GM12878 (cell line): ENCODE results near the gene LRRN1. TPM values are rescaled to one million over a fixed set of nuclear protein-coding genes. Genes with fewer than 3 reads are reported as not detected.

Experiments
- ATAC-seq: fragments of 200-7000 bp; cut with Tn5 transposase; 3 replicates; pipeline ENCODE4 v1.9.1; 2020; ENCODE audit warnings: mild to moderate bottlenecking, moderate library complexity
- BruUV-seq: library from RNA; stranded (reverse); fragments of 400-500 nt; replicated peaks from 2 replicates; lab custom pipeline; 2021; lab: Mats Ljungman, UMichigan
- CTCF ChIA-PET: fragments of 300-600 bp; sonication (Branson Sonifier 250); formaldehyde crosslinking; extraction: SDS; loops from one replicate; lab custom pipeline; 2021; ENCODE audit warnings: inconsistent platforms; lab: Yijun Ruan, JAX
- POLR2A ChIA-PET: fragments of 350-600 bp; formaldehyde crosslinking; extraction: SDS; loops from one replicate; lab custom pipeline; 2021; ENCODE audit warnings: inconsistent platforms; lab: Charles Lee
- RAD21 ChIA-PET: fragments of 300-600 bp; sonication (Branson Sonifier 250); formaldehyde crosslinking; loops from one replicate; lab custom pipeline; 2023; ENCODE audit warnings: antibody characterized with exemption; ENCODE audit not compliant: unreplicated experiment; lab: Charles Lee
- SMC1A ChIA-PET: fragments of 300-600 bp; sonication (Branson Sonifier 250); formaldehyde crosslinking; loops from one replicate; lab custom pipeline; 2023; ENCODE audit not compliant: unreplicated experiment, uncharacterized antibody; lab: Charles Lee
- DNase-seq: peaks from one replicate; pipeline ENCODE4 v3.0.0-alpha.2; 2011; ENCODE audit warnings: low read depth, low spot score
- FAIRE-seq: peaks from 3 replicates; lab custom pipeline; 2011; peaks lifted over from hg19 to GRCh38; lab: Jason Lieb, UNC
- H2AFZ ChIP-seq: 2 replicates; pipeline ENCODE4 v1.6.0; 2011; ENCODE audit warnings: low read depth, low read length, control low read depth; ENCODE audit not compliant: control insufficient read depth
- H3K27ac ChIP-seq: 2 replicates; pipeline ENCODE4 v1.5.1; 2011; ENCODE audit warnings: control low read depth; ENCODE audit not compliant: control insufficient read depth, insufficient read depth
- H3K27me3 ChIP-seq, 2 experiments: replicated peaks in 1 of 2; 2 replicates each; pipeline versions ENCODE4 v1.6.0 to v1.6.1; 2011; ENCODE audit warnings: low read length in 1 of 2; ENCODE audit not compliant: control insufficient read depth in 2 of 2, insufficient read depth in 2 of 2
- H3K36me3 ChIP-seq, 2 experiments: 2 replicates each; pipeline ENCODE4 v1.5.1; 2011; ENCODE audit warnings: low read length in 1 of 2; ENCODE audit not compliant: control insufficient read depth in 2 of 2, insufficient read depth in 2 of 2
- H3K4me1 ChIP-seq: 2 replicates; pipeline ENCODE4 v1.6.1; 2011; ENCODE audit warnings: mild to moderate bottlenecking, low read length, moderate library complexity, mixed read lengths; ENCODE audit not compliant: control insufficient read depth, insufficient read depth
- H3K4me2 ChIP-seq: 2 replicates; pipeline ENCODE4 v1.6.0; 2011; ENCODE audit warnings: control low read depth; ENCODE audit not compliant: control insufficient read depth, insufficient read depth
- H3K4me3 ChIP-seq: fragments of 200-600 bp; sonication (generic); 2 replicates; pipeline ENCODE4 v1.5.1; 2016
- H3K79me2 ChIP-seq: 2 replicates; pipeline ENCODE4 v1.6.0; 2011; ENCODE audit warnings: low read length; ENCODE audit not compliant: control insufficient read depth, insufficient read depth
- H3K9ac ChIP-seq: 2 replicates; pipeline ENCODE4 v1.8.0; 2011; ENCODE audit warnings: low read length, control low read depth, mixed read lengths; ENCODE audit not compliant: control insufficient read depth, insufficient read depth
- H3K9me3 ChIP-seq: replicated peaks from 3 replicates; pipeline ENCODE4 v1.5.1; 2011; ENCODE audit warnings: mild to moderate bottlenecking, low read length; ENCODE audit not compliant: control insufficient read depth, insufficient read depth
- H4K20me1 ChIP-seq: 2 replicates; pipeline ENCODE4 v1.6.0; 2011; ENCODE audit not compliant: control insufficient read depth, insufficient read depth
- BCL11A ChIP-seq: IDR thresholded peaks from 2 replicates; pipeline ENCODE4 v1.6.1; 2011; ENCODE audit warnings: low read depth, low read length
- CHD2 ChIP-seq: IDR thresholded peaks from 2 replicates; pipeline ENCODE4 v1.6.1; 2011; ENCODE audit warnings: low read depth, low read length, improper control_type of control experiment, borderline replicate concordance
- SMAD5 ChIP-seq: IDR thresholded peaks from 2 replicates; pipeline ENCODE4 v1.6.1; 2016; ENCODE audit warnings: antibody characterized with exemption, low read depth
- STAT1 ChIP-seq: fragments of 450-650 bp; conservative IDR thresholded peaks from 2 replicates; pipeline ENCODE4 v1.6.1; 2014; ENCODE audit warnings: antibody characterized with exemption, mild to moderate bottlenecking
- WGBS: methylation state at CpG from one replicate; pipeline ENCODE4 v1.1.6; 2016; ENCODE audit warnings: low lambda C conversion rate; ENCODE audit not compliant: insufficient replicate concordance, insufficient coverage; ENCODE audit errors: missing lambda C conversion rate; 5-methylcytosine and 5-hydroxymethylcytosine counted together
- in situ Hi-C: fragments of 300-500 bp; cut with MboI; formaldehyde crosslinking; loops from 9 replicates; pipeline ENCODE4 v1.14.3; 2018; ENCODE audit warnings: mixed read lengths
- intact Hi-C: fragments of 100-400 bp; cut with micrococcal nuclease; formaldehyde crosslinking; loops from one replicate; pipeline ENCODE4 v1.14.2; 2022; ENCODE audit not compliant: unreplicated experiment
- polyA plus RNA-seq, 11 experiments: library from polyadenylated mRNA; depleted of rRNA in 4 of 11; unstranded in 6 of 11; stranded (reverse) in 5 of 11; fragments of >200 nt; fragmentation: Nextera tagmentation in 4 of 11; fragmentation: Illumina TruSeq in 1 of 11; extraction: Ambion mirVana in 4 of 11; extraction: Trizol in 1 of 11; gene quantifications; 1 replicate in 1 of 11; 2 replicates in 10 of 11; pipeline versions ENCODE4 v1.2.1 to v1.2.3, GENCODE V29; 2011 to 2016; ENCODE audit warnings: inconsistent platforms in 2 of 11, missing spikeins in 2 of 11, low read depth in 1 of 11
- total RNA-seq, 4 experiments: library from RNA; depleted of rRNA in 3 of 4; stranded (reverse); fragments of >200 nt in 3 of 4; fragmentation: Illumina TruSeq in 1 of 4; extraction: Trizol in 1 of 4; gene quantifications; 2 replicates each; pipeline versions ENCODE4 v1.2.1 to v1.2.3, GENCODE V29; 2013 to 2021
- TF ChIP-seq, protein P1 (sequence below): fragments of 450-650 bp; IDR thresholded peaks from 2 replicates; pipeline ENCODE4 v1.6.1; 2017; ENCODE audit warnings: mild to moderate bottlenecking, moderate library complexity
- TF ChIP-seq, protein P2 (sequence below): fragments of 450-650 bp; IDR thresholded peaks from 2 replicates; pipeline ENCODE4 v1.6.1; 2016; ENCODE audit warnings: mild to moderate bottlenecking
- TF ChIP-seq, protein P3 (sequence below): fragments of 150-350 bp; IDR thresholded peaks from 2 replicates; pipeline ENCODE4 v1.6.1; 2014; ENCODE audit warnings: mild to moderate bottlenecking, low read depth, low read length

Gene LRRN1
- total and polyA plus RNA-seq, 10 of the 15 experiments (the other 5 are each of a cell fraction or from before 2014, with no cell fraction given) = 0.01 to 0.04 TPM; not detected in 8

DNA sequence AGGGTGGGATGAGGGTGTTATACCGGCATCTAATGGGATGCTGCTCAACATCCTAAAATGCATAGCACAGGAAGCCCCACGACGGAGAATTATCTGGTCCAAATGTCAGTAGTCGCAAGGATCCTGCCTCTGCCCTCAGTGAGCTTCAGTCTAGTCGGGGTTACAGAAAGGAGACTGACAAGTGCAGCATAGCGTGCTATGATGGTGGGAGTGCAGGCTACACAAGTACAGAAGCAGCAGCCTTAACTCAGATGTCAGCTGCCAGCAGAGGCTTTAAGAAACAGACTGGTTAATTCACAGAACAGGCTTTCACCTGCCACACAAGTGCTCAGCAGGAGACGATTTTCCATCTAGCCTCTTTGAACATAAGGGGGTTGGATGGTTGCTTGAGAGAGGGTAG lies 6.9 kb downstream of the LRRN1 start (continued):
- TF ChIP-seq, protein P1, sequence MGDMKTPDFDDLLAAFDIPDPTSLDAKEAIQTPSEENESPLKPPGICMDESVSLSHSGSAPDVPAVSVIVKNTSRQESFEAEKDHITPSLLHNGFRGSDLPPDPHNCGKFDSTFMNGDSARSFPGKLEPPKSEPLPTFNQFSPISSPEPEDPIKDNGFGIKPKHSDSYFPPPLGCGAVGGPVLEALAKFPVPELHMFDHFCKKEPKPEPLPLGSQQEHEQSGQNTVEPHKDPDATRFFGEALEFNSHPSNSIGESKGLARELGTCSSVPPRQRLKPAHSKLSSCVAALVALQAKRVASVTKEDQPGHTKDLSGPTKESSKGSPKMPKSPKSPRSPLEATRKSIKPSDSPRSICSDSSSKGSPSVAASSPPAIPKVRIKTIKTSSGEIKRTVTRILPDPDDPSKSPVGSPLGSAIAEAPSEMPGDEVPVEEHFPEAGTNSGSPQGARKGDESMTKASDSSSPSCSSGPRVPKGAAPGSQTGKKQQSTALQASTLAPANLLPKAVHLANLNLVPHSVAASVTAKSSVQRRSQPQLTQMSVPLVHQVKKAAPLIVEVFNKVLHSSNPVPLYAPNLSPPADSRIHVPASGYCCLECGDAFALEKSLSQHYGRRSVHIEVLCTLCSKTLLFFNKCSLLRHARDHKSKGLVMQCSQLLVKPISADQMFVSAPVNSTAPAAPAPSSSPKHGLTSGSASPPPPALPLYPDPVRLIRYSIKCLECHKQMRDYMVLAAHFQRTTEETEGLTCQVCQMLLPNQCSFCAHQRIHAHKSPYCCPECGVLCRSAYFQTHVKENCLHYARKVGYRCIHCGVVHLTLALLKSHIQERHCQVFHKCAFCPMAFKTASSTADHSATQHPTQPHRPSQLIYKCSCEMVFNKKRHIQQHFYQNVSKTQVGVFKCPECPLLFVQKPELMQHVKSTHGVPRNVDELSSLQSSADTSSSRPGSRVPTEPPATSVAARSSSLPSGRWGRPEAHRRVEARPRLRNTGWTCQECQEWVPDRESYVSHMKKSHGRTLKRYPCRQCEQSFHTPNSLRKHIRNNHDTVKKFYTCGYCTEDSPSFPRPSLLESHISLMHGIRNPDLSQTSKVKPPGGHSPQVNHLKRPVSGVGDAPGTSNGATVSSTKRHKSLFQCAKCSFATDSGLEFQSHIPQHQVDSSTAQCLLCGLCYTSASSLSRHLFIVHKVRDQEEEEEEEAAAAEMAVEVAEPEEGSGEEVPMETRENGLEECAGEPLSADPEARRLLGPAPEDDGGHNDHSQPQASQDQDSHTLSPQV = no peak
- TF ChIP-seq SMAD5 = no peak
- TF ChIP-seq, protein P2, sequence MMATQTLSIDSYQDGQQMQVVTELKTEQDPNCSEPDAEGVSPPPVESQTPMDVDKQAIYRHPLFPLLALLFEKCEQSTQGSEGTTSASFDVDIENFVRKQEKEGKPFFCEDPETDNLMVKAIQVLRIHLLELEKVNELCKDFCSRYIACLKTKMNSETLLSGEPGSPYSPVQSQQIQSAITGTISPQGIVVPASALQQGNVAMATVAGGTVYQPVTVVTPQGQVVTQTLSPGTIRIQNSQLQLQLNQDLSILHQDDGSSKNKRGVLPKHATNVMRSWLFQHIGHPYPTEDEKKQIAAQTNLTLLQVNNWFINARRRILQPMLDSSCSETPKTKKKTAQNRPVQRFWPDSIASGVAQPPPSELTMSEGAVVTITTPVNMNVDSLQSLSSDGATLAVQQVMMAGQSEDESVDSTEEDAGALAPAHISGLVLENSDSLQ = no peak
- TF ChIP-seq, all 136 proteins: peak for 0

DNA sequence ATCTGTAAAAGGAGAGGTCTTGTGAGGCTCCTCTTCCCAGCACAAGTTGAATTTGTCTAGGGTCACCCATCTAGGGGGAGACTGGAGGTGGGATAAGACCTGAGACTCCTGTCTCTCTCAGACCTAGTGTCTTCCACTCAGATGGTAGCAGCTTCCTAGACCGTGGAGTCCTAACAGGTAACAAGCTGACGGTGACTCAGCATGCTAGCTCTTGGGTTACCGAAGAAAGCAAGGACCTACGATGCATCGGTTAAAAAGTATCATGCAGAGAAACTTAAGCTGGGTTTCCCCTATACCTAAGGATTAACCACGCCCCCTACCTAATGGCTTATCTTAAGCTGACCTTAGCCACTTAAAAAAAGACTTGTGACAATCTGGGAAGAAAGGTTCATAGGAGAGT lies 7.6 kb downstream of the LRRN1 start:
- Histone ChIP-seq H3K79me2 (no peaks in the 10 kb centered on the region), H2AFZ (no peak overlapping the region), H3K27ac (no peak overlapping the region), H3K4me2 (no peak overlapping the region), H3K9ac (no peak overlapping the region), H3K4me3 (no peak overlapping the region), H3K9me3 (no peaks in the 10 kb centered on the region), H3K4me1 (no peaks in the 10 kb centered on the region), H3K36me3 (no peaks in the 10 kb centered on the region), H3K27me3 (peaks cover 0 to 2% of the 10 kb centered on the region in 2 experiments; a peak in 1 of 4 replicates), H4K20me1 (no peaks in the 10 kb centered on the region)
- FAIRE-seq (no peak), DNase-seq (no peak), ATAC-seq (no peak)
- ChIA-PET CTCF (no interaction called here), RAD21 (no interaction called here), POLR2A (no interaction called here), SMC1A (no interaction called here)
- intact Hi-C loops (no loop called here), in situ Hi-C loops (no loop called here)
- WGBS = 53% methylated on average over 6 of the region's 6 CpGs
- BruUV-seq = no TSS peak
- TF ChIP-seq CHD2 (no peak), STAT1 (no peak), BCL11A (no peak)
- TF ChIP-seq, protein P3, sequence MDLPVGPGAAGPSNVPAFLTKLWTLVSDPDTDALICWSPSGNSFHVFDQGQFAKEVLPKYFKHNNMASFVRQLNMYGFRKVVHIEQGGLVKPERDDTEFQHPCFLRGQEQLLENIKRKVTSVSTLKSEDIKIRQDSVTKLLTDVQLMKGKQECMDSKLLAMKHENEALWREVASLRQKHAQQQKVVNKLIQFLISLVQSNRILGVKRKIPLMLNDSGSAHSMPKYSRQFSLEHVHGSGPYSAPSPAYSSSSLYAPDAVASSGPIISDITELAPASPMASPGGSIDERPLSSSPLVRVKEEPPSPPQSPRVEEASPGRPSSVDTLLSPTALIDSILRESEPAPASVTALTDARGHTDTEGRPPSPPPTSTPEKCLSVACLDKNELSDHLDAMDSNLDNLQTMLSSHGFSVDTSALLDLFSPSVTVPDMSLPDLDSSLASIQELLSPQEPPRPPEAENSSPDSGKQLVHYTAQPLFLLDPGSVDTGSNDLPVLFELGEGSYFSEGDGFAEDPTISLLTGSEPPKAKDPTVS = no peak
